Stomach smooth muscle (tissue), 2 donors: ENCODE data around the gene PKN1.
A peak's percentile ranks its signal among the peaks of the same experiment; 100 is the strongest.

ENCODE experiments used
- H3K27ac ChIP-seq: one replicate; pipeline ENCODE4 v1.7.0; 2013; ENCODE audit warnings: mild to moderate bottlenecking, low read length, inconsistent platforms
- H3K27me3 ChIP-seq, 2 donors: one replicate each; pipeline ENCODE4 v1.7.0; 2013; ENCODE audit warnings: low read length in 2 of 2; ENCODE audit not compliant: insufficient read depth in 2 of 2, control insufficient read depth in 1 of 2
- H3K36me3 ChIP-seq, 2 donors: one replicate each; pipeline ENCODE4 v1.7.0; 2013; ENCODE audit warnings: low read length in 2 of 2; ENCODE audit not compliant: control insufficient read depth in 2 of 2, insufficient read depth in 2 of 2
- H3K4me1 ChIP-seq: one replicate; pipeline ENCODE4 v1.7.0; 2013; ENCODE audit warnings: low read length; ENCODE audit not compliant: control insufficient read depth, insufficient read depth
- H3K4me3 ChIP-seq, 2 donors: one replicate each; pipeline ENCODE4 v1.7.0; 2013; ENCODE audit warnings: low read length in 2 of 2
- H3K9ac ChIP-seq, 2 donors: one replicate each; pipeline ENCODE4 v1.7.0; 2013; ENCODE audit warnings: low read length in 2 of 2, mild to moderate bottlenecking in 1 of 2
- H3K9me3 ChIP-seq, 2 donors: one replicate each; pipeline ENCODE4 v1.7.0; 2013; ENCODE audit warnings: low read length in 2 of 2; ENCODE audit not compliant: control insufficient read depth in 2 of 2
- donor health status: healthy.
- donor health status: Pancreatic carcinoma.

PKN1 gene

DNA sequence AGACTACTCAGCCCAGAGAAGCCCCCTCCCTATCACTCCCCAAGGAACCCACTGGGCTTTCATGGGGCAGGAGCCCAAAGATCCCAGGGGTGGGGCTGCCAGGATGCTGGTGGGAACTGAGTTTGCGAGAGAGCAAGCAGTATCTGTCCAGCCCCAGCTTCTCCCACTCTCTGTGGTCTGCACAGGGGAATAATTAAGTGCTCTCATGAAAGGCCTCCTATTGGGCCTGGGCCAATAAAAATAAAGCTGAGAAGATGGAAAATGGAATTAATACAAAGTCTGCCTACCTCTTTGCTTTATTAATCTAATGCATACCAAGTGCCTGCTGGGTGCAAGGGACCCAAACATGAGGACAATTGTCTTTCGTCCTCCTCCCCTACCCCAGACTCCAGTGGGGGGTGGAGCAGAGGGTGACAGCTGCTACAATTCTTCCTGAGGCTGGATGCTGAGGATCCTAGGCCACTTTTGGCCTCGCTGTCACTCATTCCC, 19.4 kb upstream of the PKN1 start:
- Histone ChIP-seq H3K27me3 (no peaks in the 10 kb centered on the region), H3K9me3 (no peaks in the 10 kb centered on the region), H3K36me3 (peaks cover 32 to 37% of the 10 kb centered on the region in 2 donors), H3K4me1 (peaks cover 36% of the 10 kb centered on the region), H3K9ac (no peak overlapping the region), H3K27ac (no peak overlapping the region), H3K4me3 (no peak overlapping the region)

GRCh38 chr19:14414926-14415690, 18.0 kb upstream of the PKN1 start:
- no peak overlapping the region for H3K27ac ChIP-seq
- no peaks in the 10 kb centered on the region for H3K9me3 ChIP-seq
- H3K27me3 ChIP-seq = no peaks in the 10 kb centered on the region
- no peak overlapping the region for H3K4me3 ChIP-seq
- H3K36me3 ChIP-seq = peaks cover 19 to 23% of the 10 kb centered on the region in 2 donors
- H3K9ac ChIP-seq = no peak overlapping the region
- peaks cover 37% of the 10 kb centered on the region for H3K4me1 ChIP-seq

DNA sequence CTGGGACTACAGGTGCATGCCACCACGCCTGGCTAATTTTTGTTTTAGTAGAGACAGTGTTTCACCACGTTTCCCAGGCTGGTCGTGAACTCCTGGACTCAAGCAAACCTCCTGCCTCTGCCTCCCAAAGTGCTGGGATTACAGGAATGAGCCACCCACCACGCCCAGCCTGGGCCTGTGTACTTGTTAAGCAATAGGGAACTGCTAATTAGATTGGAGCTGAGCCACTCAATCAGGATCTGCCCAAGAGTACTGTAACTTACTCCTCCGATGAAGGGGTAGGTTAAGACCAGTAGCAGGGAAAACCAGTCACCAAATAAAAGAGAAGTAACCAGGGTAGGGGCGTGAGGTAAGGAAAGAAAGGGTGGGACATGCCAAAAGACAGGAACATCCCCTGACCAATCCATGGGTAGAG, 16.3 kb upstream of the PKN1 start:
- H3K4me3 ChIP-seq = no peak overlapping the region
- no peak overlapping the region for H3K27ac ChIP-seq
- peak overlapping the region in 1 of 2 donors; percentile 32 for H3K9ac ChIP-seq
- H3K36me3 ChIP-seq = peaks cover 2 to 10% of the 10 kb centered on the region in 2 donors
- no peaks in the 10 kb centered on the region for H3K9me3 ChIP-seq
- H3K27me3 ChIP-seq = no peaks in the 10 kb centered on the region
- peaks cover 37% of the 10 kb centered on the region for H3K4me1 ChIP-seq

DNA sequence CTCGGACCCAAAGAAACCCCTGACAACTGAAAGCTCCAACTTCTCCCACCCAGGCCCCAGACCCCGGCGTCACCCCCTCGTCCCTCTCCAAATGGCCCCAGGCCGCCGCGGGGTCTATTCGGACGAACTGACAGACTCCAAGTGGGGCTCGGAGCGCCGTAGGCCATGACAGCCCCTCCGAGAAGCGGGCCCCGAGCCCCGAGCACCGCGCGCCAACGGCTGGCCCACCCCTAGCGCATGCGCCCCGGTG, 14.3 kb upstream of the PKN1 start:
- Histone ChIP-seq H3K27ac (peak overlapping the region; percentile 82), H3K4me3 (peak overlapping the region; percentile 82 to 84), H3K27me3 (no peaks in the 10 kb centered on the region), H3K9ac (peak overlapping the region; percentile 80 to 87), H3K4me1 (peaks cover 27% of the 10 kb centered on the region), H3K9me3 (no peaks in the 10 kb centered on the region), H3K36me3 (no peaks in the 10 kb centered on the region)

DNA sequence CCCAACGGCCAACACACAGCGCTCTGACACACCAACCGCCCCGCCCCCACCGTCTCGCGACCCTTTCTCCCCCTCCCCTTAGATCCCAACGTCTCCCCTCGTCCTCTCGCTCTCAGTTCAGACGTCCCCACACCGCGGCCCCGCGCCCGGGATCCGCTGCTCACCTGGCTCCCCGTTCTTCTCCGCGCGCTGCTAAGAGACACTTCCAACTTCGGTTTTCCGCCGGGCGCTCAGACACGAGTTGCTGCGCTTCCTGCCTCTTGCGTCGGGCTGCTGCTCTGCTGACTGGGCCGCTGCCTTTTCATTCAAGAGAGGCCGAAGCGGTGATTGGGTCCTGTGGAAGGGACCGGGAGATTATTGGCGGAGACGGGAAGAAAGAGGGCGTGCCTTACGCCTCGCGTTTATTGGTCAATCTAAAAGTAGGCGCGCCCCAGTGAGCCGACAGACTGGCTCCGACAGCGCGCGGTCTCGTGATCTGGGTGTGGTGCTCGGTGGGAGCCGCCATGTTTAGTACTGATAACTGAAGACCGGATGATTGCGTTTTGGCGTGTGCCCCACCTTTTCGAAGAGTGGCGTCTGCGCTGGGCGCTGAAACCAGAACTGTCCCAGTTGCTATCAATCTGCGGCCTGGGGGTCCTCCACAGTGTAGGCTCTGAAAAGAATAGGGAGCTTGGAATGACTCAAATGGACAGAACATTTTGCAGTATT, 13.8 kb upstream of the PKN1 start, which contains the start of gene DDX39A:
Gene DDX39A, minus strand, starts transcription at position 236 of the 708 bp plus-strand sequence. CDS start 6,121 bp downstream, outside the sequence.
- no peaks in the 10 kb centered on the region for H3K27me3 ChIP-seq
- peaks cover 23% of the 10 kb centered on the region for H3K4me1 ChIP-seq
- peak within 1 kb of the TSS; percentile 82 for H3K27ac ChIP-seq
- H3K9me3 ChIP-seq = no peaks in the 10 kb centered on the region
- peak within 1 kb of the TSS; percentile 82 to 84 for H3K4me3 ChIP-seq
- peak within 1 kb of the TSS; percentile 80 to 87 for H3K9ac ChIP-seq
- H3K36me3 ChIP-seq = no peaks in the 10 kb centered on the region

GRCh38 chr19:14425696-14426138, 7.4 kb upstream of the PKN1 start:
- Histone ChIP-seq H3K4me1 (no peaks in the 10 kb centered on the region), H3K36me3 (no peaks in the 10 kb centered on the region), H3K9me3 (no peaks in the 10 kb centered on the region), H3K27ac (no peak overlapping the region), H3K9ac (no peak overlapping the region), H3K4me3 (no peak overlapping the region), H3K27me3 (no peaks in the 10 kb centered on the region)

- H3K9ac ChIP-seq = no peak overlapping the region
- no peaks in the 10 kb centered on the region for H3K36me3 ChIP-seq
- H3K4me3 ChIP-seq = no peak overlapping the region
- H3K27me3 ChIP-seq = no peaks in the 10 kb centered on the region
- H3K9me3 ChIP-seq = no peaks in the 10 kb centered on the region
- no peaks in the 10 kb centered on the region for H3K4me1 ChIP-seq
- no peak overlapping the region for H3K27ac ChIP-seq
Measured at GRCh38 chr19:14427461-14427860, 5.6 kb upstream of the PKN1 start.

GRCh38 chr19:14428882-14429416, 4.2 kb upstream of the PKN1 start:
- no peaks in the 10 kb centered on the region for H3K9me3 ChIP-seq
- H3K27ac ChIP-seq = no peak overlapping the region
- no peaks in the 10 kb centered on the region for H3K36me3 ChIP-seq
- no peak overlapping the region for H3K9ac ChIP-seq
- peaks cover 2% of the 10 kb centered on the region for H3K4me1 ChIP-seq
- H3K4me3 ChIP-seq = no peak overlapping the region
- no peaks in the 10 kb centered on the region for H3K27me3 ChIP-seq

DNA sequence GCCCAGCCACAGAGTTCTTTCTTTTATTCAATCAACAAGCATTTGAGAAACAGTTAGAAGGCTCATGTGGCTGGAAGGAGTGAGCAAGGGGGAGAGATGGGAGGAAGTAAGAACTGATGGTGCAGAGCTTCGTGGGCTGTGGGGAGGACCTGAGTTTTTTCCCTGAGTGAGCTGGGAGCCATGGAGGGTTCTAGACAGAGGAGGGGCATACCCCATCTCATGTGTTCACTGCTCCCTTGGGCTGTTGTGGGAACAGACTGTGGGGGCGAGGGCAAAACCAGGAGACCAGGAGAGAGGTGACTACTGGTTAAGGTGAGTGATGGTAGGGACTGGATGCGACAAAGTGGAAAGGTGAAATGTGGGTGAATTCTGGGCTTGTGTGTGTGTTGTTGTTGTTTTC, 2.4 kb upstream of the PKN1 start:
- H3K4me1 ChIP-seq = peaks cover 20% of the 10 kb centered on the region
- H3K9ac ChIP-seq = no peak overlapping the region
- H3K4me3 ChIP-seq = no peak overlapping the region
- H3K27me3 ChIP-seq = no peaks in the 10 kb centered on the region
- H3K9me3 ChIP-seq = no peaks in the 10 kb centered on the region
- H3K27ac ChIP-seq = no peak overlapping the region
- H3K36me3 ChIP-seq = no peaks in the 10 kb centered on the region

DNA sequence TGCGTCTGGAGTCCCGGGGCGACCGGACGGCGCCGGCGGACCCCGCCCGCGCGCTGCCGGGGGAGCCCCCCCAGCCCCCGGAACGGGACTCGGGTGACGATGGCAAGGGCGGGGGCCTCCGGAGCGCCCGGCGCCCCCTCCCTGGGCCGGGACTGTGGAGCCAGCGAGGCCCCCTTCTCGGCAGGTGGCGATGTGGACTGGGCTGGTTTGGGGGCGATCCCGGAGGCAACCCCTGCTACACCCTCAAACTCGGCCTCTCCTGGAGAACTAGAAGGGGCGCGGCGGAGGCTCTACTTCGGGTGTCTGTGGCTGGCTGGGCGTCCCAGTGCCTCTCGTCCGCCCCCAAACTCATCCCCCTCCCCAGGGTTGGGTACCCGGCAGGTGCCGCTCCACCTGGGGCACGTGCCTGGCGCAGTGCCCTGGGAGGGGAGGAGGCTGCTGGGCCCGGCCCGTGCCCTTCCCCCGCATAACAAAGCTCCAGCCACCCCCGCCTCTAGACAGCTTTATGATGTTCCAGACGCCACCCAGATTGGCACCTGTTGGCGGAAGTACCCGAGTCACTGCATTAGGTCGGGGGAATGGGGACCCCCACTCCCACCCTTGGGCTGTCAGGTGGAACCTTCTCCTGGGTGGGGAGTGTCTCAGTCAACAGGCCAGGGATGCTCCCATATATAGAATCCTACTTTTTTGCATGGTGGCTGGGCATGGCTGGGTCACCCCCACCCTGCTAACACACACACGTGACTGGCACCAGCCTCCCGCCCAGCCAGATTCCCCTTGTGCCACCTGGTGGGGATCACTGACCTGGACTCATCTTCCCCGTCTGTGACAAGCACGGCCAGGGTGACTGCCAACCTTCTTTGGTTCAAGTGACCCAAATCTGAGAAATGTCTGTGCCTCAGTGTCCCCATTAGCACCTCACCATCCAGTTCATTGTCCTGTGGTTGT, 722 bp downstream of the PKN1 start:
- peaks cover 20% of the 10 kb centered on the region for H3K4me1 ChIP-seq
- no peaks in the 10 kb centered on the region for H3K36me3 ChIP-seq
- no peaks in the 10 kb centered on the region for H3K27me3 ChIP-seq
- peak overlapping the region; percentile 73 to 79 for H3K9ac ChIP-seq
- H3K4me3 ChIP-seq = peak overlapping the region; percentile 66 to 80
- H3K9me3 ChIP-seq = no peaks in the 10 kb centered on the region
- H3K27ac ChIP-seq = peak overlapping the region; percentile 74
